Fibroblast of skin of left biceps (primary cell): ENCODE data around the gene ASPSCR1.
A peak's percentile ranks its signal among the peaks of the same experiment; 100 is the strongest.
"Not testable (repeated sequence)": the region's sequence is repeated elsewhere in the genome, so short reads cannot be mapped to it uniquely, and the experiment has no call there.

Experiments used
- DNase-seq, 2 experiments: peaks; one replicate each; pipeline ENCODE4 v3.0.0-alpha.2; 2013; ENCODE audit warnings: low read depth in 2 of 2

The ASPSCR1 gene

GRCh38 chr17:82024859-82025258 is 47.4 kb downstream of the ASPSCR1 start:
- no peak for DNase-seq

DNA sequence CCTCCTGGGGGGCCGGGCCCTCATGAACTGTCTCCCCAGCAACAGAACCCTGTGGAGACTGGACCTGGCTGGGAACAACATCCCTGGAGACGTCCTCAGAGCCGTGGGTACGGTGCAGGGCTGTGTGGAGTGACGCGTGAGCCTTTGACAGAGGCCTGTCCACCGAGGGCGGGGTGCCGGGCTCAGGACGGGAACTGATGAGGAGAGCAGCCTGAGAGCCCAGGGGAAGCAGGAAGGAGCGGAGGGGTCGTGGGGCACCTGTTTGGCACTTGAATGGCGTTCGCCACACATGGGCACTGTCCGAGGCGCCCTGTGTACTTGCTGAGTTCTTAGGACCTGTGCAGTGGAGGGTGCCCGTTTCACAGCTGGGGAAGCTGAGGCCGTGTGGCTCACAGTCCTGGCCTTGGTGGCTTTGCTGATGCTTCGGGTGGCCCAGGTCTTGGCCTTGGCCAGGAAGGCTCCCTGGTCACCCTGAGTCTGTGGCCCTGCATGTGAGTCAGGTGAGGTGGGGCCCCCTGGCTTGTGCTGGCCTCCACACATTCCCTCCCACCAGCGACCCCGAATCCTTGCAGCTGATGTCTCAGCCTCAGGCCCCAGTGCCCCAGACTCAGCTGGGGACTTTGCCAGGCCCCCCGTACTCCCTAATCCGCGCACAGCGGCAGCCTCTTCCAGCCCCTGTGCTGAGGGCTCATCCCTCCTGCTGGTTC is 48.1 kb downstream of the ASPSCR1 start:
- DNase-seq, result no peak

DNA sequence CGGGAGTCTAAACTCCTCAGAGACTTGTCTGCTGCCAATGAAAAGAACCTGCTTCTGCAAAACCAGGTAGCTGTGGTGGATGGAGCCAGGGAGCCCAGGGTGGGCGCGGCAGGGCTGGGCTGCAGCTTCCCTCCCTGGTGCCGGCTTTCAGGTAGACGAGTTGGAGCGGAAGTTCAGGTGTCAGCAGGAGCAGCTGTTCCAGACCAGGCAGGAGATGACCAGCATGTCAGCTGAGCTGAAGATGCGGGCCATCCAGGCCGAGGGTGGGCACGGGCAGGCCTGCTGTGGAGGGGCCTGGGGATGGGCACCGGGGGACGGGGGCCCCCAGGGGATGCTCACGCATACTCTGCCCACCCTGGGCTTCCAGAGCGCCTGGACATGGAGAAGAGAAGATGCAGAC is 50.8 kb downstream of the ASPSCR1 start:
- DNase-seq, result no peak

DNA sequence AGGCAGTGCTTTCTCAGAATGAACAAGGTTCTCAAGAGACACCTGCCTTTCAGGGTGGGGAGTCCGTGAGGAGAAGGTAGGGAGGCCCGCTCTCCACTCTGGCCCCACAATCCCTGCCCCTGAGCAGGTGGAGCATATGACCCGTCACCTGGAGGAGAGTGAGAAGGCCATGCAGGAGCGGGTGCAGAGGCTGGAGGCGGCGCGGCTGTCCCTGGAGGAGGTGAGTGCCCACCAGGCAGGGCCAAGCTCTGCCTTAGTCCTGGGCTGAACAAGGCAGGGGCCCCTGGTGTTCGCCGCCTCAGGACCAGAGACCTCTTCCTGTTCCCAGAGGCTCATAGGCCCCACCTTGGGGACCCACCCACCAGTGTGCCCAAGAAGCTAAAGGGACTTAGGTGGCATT is 51.5 kb downstream of the ASPSCR1 start:
- no peak for DNase-seq

DNA sequence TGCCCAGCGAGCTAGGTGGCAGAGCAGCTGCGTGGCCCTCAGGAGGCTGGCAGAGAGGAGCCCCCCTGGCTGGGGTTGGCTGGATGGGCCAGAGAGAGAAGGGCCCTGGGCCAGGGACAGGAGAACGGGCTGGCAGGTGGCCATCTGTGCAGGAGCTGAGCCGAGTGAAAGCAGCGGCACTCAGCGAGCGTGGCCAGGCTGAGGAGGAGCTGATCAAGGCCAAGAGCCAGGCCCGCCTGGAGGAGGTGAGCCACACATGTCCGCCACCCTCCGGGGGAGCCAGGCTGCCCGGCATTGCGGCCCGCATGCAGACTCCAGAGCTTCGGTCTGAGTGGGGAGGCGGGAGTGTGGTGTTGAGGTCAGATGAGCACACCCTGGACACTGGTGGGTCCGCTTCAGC is 52.0 kb downstream of the ASPSCR1 start:
- DNase-seq, result no peak

DNA sequence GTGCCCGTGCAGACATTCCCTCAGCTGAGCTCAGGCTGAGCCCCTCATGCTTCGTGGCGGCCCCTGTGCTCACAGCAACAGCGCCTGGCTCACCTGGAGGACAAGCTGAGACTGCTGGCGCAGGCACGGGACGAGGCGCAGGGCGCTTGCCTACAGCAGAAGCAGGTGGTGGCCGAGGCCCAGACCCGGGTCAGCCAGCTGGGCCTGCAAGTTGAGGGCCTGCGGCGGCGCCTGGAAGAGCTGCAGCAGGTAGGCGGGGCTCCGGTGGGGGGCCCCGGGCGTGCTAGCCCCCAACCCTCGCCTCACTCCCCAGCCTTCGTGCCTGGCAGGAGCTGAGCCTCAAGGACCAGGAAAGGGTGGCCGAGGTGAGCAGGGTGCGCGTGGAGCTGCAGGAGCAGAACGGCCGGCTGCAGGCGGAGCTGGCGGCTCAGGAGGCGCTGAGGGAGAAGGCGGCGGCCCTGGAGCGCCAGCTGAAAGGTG is 52.6 kb downstream of the ASPSCR1 start:
- DNase-seq, result no peak

- DNase-seq, result peak; percentile 30 to 33
These were observed 53.3 kb downstream of the ASPSCR1 start for GRCh38 chr17:82030470-82031302.

GRCh38 chr17:82031303-82031884 is 54.0 kb downstream of the ASPSCR1 start, which contains the start of gene RAC3:
Gene RAC3, plus strand, starts transcription at chr17:82031678. Its CDS starts 84 bp downstream, at chr17:82031762.
- DNase-seq, result no peak

DNA sequence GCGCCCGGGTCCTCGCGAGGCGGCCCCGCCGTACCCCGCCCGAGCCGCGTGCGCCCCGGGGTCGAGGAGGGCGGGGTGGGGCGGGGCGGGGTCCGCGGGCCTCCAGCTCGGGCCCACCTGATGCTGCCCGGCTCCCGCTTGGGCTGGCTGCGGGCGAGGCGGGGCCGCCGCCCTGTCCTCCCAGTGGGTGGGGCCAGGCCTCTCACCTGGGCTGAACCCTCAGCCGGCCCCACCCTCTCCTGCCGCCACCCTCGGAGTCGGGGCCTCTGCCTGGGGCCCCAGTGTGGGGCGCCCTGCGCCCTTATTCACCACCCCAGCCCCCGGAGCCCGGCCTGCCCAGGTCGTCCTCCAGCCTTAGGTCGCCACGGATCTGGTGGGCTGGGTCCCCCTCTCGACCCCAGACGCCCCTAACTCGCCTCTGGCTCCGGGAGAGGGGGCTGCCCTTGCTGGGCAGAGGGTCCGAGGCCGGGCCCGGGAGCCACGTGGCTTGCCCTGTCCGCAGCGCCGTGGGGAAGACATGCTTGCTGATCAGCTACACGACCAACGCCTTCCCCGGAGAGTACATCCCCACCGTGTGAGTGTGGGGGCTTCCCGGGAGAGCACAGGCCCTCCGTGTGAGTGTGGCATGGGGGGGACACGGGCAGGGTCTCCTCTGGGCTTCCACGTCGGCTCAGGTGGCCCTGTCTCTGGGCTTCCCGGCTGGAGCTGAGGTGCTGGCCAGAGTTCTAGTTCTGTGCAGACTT is 54.6 kb downstream of the ASPSCR1 start:
- DNase-seq, result no peak

DNA sequence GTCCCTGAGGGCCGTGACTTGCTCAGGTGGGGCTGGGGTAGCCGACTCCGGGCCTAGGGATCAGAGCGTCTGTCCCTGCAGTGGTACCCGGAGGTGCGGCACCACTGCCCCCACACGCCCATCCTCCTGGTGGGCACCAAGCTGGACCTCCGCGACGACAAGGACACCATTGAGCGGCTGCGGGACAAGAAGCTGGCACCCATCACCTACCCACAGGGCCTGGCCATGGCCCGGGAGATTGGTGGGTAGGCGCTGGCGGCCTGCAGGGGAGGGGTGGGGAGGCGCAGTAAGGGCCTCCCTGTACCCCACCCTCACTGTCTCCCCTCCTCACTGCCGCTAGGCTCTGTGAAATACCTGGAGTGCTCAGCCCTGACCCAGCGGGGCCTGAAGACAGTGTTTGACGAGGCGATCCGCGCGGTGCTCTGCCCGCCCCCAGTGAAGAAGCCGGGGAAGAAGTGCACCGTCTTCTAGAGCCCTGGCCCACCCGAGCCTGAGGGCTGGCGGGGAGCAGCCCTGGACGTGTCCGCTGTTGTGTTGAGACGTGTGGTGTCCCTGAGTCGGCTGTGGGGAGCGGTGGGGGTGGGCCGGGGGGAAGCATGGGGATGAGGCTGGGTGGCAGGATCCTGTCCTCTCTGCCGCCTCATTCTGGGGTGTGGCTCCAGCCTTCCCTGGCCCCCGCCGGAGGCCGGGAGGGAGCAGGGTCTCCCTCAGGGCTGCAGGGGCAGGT is 56.1 kb downstream of the ASPSCR1 start:
- no peak for DNase-seq

DNA sequence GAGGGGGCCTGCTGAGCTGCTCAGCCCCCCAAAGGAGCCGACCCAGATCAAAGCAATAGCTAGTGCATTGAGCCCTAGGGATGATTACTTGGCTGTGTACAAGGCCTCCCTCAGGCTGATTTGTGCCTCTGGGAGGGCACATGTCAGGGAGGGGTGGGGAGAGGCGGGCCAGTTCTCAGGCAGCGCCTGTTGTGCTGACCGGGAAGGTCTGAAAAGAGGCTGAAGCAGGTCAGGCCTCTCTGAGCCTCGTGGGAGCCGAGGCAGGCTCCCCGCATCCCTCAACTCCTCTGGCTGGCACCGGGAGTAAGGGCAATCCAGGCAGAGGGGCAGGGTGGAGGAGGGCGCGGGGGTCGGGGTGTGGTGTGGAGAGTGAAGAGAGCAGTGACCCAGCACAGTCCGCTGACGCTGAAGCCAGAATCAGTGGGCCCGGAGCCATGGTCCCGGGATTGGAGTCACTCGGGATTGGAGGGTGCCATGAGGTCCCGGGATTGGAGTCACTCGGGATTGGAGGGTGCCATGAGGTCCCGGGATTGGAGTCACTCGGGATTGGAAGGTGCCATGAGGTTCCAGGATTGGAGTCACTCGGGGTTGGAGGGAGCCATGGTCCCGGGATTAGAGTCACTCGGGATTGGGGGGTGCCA is 57.1 kb downstream of the ASPSCR1 start:
- DNase-seq, result no peak

- DNase-seq, result no peak
These were observed 58.1 kb downstream of the ASPSCR1 start for GRCh38 chr17:82035488-82035887.

DNA sequence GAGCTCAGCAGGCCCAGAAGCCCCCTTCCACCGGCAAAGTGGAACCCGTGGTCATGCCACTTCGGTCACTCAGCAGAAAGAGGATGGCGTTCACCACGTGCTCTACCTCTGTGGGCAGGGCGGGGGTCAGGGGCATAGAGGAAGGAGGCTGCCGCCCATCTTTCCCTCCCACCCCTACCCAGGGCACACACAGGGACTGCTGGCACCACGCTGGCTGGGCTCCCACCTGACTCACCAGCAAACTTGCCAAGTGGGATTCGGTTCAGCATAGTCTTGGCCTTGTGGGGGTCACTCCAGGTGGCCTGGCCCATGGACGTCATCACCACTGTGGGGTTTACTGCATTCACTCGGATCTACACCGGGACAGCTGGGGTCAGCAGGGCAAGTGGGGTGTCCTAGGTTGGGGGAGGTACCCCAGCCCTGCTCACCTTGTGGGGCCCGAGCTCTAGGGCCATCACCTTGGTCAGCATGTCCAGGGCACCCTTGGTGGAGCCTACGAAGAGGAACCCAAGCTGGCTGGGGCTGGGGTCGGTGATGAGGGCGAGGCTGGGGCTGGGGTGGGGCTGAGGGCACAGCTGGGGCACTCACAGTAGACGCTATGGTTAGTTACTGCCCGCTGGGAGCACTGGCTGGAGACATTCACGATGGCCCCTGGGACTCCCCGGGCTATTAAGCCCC is 58.7 kb downstream of the ASPSCR1 start:
- no peak for DNase-seq

DNA sequence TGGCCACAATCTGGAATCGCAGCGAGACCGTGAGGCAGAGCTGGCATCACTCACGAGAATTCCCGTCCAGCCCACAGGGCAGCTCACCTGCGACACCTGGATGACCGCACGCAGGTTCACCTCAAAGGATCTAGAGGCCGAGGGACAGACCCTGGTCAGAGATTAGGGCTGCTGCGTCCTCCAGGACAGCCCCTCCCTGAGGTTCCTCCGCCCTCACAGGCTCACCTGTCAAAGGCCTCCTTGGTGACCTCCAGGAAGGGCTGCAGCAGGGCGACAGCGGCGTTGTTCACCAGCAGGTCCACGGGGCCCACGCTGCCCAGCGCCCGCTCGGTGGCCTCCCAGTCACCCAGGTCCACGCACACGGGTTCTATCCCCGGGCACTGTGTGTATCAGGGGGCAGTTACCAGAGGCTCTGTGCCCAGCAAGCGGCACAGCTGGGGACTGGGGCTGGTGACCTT is 59.2 kb downstream of the ASPSCR1 start:
- DNase-seq, result no peak

- DNase-seq, result peak; percentile 78 to 83
These were observed 59.9 kb downstream of the ASPSCR1 start, which contains the start of gene DCXR for GRCh38 chr17:82037092-82037888. Gene DCXR, minus strand, starts transcription at chr17:82037697. Its CDS starts 15 bp downstream, at chr17:82037682.

DNA sequence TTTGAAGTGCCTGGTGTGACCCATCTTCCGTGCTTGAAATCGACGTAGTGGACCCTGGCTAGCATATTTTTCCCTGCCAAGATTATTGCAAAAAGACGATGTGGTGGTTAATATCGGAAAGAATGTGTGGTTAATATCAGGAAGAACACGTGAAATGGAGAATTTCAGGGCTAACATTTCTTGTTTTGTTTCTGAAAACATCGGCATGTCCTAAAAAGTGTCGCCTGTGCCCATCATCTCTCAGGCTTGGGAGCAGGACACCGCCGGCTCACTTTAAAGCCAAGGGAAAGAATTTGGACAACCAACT is 60.4 kb downstream of the ASPSCR1 start:
- no peak for DNase-seq

- DNase-seq, result not testable (repeated sequence)
These were observed 61.5 kb downstream of the ASPSCR1 start for GRCh38 chr17:82038796-82039409.

GRCh38 chr17:82039695-82040299 is 62.4 kb downstream of the ASPSCR1 start:
- no peak for DNase-seq
